Neural progenitor cell (in vitro differentiated cells): Measurements from ENCODE around the gene DNAJC13.

Source experiments
- EZH2 ChIP-seq: fragments of 200-600 bp; sonication (generic); IDR thresholded peaks from 2 replicates; pipeline ENCODE4 v1.6.1; 2017; ENCODE audit warnings: antibody characterized with exemption, mild to moderate bottlenecking, moderate library complexity
- TF ChIP-seq, protein P1 (sequence below): fragments of 200-600 bp; sonication (generic); IDR thresholded peaks from 2 replicates; pipeline ENCODE4 v1.5.1; 2017; ENCODE audit warnings: antibody characterized with exemption, mild to moderate bottlenecking

- TF ChIP-seq, protein P1, sequence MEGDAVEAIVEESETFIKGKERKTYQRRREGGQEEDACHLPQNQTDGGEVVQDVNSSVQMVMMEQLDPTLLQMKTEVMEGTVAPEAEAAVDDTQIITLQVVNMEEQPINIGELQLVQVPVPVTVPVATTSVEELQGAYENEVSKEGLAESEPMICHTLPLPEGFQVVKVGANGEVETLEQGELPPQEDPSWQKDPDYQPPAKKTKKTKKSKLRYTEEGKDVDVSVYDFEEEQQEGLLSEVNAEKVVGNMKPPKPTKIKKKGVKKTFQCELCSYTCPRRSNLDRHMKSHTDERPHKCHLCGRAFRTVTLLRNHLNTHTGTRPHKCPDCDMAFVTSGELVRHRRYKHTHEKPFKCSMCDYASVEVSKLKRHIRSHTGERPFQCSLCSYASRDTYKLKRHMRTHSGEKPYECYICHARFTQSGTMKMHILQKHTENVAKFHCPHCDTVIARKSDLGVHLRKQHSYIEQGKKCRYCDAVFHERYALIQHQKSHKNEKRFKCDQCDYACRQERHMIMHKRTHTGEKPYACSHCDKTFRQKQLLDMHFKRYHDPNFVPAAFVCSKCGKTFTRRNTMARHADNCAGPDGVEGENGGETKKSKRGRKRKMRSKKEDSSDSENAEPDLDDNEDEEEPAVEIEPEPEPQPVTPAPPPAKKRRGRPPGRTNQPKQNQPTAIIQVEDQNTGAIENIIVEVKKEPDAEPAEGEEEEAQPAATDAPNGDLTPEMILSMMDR = no peak
- TF ChIP-seq EZH2 = no peak
Observed at GRCh38 chr3:132563420-132564069, 146.2 kb downstream of the DNAJC13 start.
